KMS-11 (cell line): Measurements from ENCODE around the gene TSC22D1.
A peak's percentile ranks its signal among the peaks of the same experiment; 100 is the strongest.

Experiments used
- H2AFZ ChIP-seq: fragments of 200-600 bp; sonication (generic); 2 replicates; pipeline ENCODE4 v1.6.1; 2016; ENCODE audit warnings: antibody characterized with exemption, mixed run types, low read depth
- H3K27ac ChIP-seq: fragments of 200-600 bp; sonication (generic); 2 replicates; pipeline ENCODE4 v1.6.1; 2016; ENCODE audit warnings: mild to moderate bottlenecking, mixed run types
- H3K27me3 ChIP-seq: fragments of 200-600 bp; sonication (generic); 2 replicates; pipeline ENCODE4 v1.6.1; 2017; ENCODE audit warnings: mild to moderate bottlenecking, low read depth, mixed run types, moderate library complexity; ENCODE audit not compliant: insufficient read depth
- H3K36me3 ChIP-seq: fragments of 200-600 bp; sonication (generic); 2 replicates; pipeline ENCODE4 v1.6.1; 2017; ENCODE audit warnings: mild to moderate bottlenecking, mixed run types; ENCODE audit not compliant: insufficient read depth
- H3K4me1 ChIP-seq: fragments of 200-600 bp; sonication (generic); 2 replicates; pipeline ENCODE4 v1.6.1; 2016; ENCODE audit warnings: mild to moderate bottlenecking, low read depth, mixed run types; ENCODE audit not compliant: poor library complexity, severe bottlenecking
- H3K4me2 ChIP-seq: fragments of 200-600 bp; sonication (generic); 2 replicates; pipeline ENCODE4 v1.7.0; 2016; ENCODE audit warnings: mild to moderate bottlenecking, mixed run types
- H3K4me3 ChIP-seq: fragments of 200-600 bp; sonication (generic); IDR thresholded peaks from 2 replicates; pipeline ENCODE4 v1.6.1; 2017; ENCODE audit warnings: low read depth, low read length, mixed read lengths; ENCODE audit not compliant: insufficient read depth
- H3K79me2 ChIP-seq: fragments of 200-600 bp; sonication (generic); 2 replicates; pipeline ENCODE4 v1.6.1; 2016; ENCODE audit warnings: low read depth, mixed run types; ENCODE audit not compliant: insufficient read depth
- H3K9ac ChIP-seq: fragments of 200-600 bp; sonication (generic); 2 replicates; pipeline ENCODE4 v1.6.1; 2016; ENCODE audit warnings: mild to moderate bottlenecking, mixed run types
- H4K20me1 ChIP-seq: fragments of 200-600 bp; sonication (generic); 2 replicates; pipeline ENCODE4 v1.6.1; 2016; ENCODE audit warnings: mild to moderate bottlenecking, mixed run types; ENCODE audit not compliant: insufficient read depth
- TF ChIP-seq, protein P1 (sequence below): fragments of 200-600 bp; sonication (generic); conservative IDR thresholded peaks from 2 replicates; pipeline ENCODE4 v1.6.1; 2017; ENCODE audit warnings: low read depth, mild to moderate bottlenecking, antibody characterized with exemption, low read length, moderate library complexity, mixed read lengths

Gene TSC22D1

DNA sequence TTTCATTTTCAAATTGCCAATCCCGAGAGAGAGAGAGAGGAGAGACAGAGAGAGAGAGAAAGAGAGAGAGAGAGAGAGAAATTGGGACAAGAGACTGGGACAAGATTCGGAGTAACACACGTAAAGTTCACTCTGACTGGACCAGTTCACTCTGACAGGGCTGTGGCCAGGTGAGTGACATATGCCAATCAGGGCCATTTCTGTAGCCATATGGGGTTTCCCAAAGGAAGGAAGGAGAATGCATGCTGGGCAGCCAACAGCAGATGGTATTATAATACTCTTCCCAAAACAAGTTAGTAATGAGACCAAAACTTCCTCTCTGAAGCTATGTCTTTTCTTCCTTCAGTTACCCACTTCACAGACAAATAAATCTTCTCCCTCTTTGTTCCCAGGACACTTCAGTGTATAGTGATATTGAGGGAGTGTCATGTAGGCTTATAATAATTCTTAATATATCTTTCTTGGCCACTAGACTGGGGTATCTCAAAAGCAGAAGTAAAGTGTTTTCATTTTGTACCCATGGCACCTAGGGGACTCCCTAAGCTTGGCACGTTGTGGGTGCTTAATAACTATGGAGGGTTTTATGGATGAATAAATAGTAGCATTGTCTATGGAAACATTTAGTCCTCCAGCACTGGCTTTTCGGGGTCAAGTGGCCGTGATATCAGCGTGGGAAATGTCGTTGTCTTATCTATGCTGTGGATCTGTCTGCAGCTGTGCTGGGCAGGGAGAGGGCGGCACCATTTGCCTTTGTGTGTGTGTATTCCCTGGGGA is 150.9 kb downstream of the TSC22D1 start:
- TF ChIP-seq, protein P1, sequence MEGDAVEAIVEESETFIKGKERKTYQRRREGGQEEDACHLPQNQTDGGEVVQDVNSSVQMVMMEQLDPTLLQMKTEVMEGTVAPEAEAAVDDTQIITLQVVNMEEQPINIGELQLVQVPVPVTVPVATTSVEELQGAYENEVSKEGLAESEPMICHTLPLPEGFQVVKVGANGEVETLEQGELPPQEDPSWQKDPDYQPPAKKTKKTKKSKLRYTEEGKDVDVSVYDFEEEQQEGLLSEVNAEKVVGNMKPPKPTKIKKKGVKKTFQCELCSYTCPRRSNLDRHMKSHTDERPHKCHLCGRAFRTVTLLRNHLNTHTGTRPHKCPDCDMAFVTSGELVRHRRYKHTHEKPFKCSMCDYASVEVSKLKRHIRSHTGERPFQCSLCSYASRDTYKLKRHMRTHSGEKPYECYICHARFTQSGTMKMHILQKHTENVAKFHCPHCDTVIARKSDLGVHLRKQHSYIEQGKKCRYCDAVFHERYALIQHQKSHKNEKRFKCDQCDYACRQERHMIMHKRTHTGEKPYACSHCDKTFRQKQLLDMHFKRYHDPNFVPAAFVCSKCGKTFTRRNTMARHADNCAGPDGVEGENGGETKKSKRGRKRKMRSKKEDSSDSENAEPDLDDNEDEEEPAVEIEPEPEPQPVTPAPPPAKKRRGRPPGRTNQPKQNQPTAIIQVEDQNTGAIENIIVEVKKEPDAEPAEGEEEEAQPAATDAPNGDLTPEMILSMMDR: no peak
- H3K27me3 ChIP-seq: no peaks in the 10 kb centered on the region
- H3K79me2 ChIP-seq: no peaks in the 10 kb centered on the region
- H4K20me1 ChIP-seq: no peaks in the 10 kb centered on the region
- H3K9ac ChIP-seq: no peak overlapping the region
- H2AFZ ChIP-seq: no peak overlapping the region
- H3K4me3 ChIP-seq: no peak overlapping the region
- no peak overlapping the region for H3K4me2 ChIP-seq
- H3K36me3 ChIP-seq: no peaks in the 10 kb centered on the region
- no peak overlapping the region for H3K27ac ChIP-seq
- H3K4me1 ChIP-seq: peaks cover 27% of the 10 kb centered on the region

DNA sequence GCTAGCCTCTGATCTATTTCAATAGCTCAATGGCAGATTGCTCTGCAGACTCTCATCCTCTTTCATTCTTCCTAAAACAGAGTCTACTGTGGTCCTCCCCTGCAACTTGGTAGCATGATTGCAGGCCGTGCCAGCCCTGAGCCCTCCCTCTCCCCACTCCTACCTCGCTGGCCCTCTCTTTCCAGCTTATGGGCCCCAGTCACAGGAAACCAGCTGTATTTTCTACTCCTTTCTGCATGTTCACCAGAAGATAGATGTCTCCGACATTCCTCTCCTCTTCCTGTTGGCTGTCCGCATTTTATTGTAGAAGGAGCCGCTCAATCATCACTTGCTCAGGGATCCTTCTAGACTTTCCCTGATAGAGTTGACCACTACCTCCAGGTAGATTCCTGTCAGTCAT is 152.3 kb downstream of the TSC22D1 start:
- peak overlapping the region; percentile 60 for H3K4me2 ChIP-seq
- TF ChIP-seq, protein P1: no peak
- peak overlapping the region; percentile 92 for H3K27ac ChIP-seq
- H3K27me3 ChIP-seq: no peaks in the 10 kb centered on the region
- H3K4me3 ChIP-seq: no peak overlapping the region
- H3K36me3 ChIP-seq: no peaks in the 10 kb centered on the region
- peak overlapping the region; percentile 66; the same call in 1 of the 2 replicates for H3K9ac ChIP-seq
- H3K79me2 ChIP-seq: no peaks in the 10 kb centered on the region
- peaks cover 27% of the 10 kb centered on the region for H3K4me1 ChIP-seq
- no peaks in the 10 kb centered on the region for H4K20me1 ChIP-seq
- H2AFZ ChIP-seq: peak overlapping the region; percentile 76; the same call in 1 of the 2 replicates

DNA sequence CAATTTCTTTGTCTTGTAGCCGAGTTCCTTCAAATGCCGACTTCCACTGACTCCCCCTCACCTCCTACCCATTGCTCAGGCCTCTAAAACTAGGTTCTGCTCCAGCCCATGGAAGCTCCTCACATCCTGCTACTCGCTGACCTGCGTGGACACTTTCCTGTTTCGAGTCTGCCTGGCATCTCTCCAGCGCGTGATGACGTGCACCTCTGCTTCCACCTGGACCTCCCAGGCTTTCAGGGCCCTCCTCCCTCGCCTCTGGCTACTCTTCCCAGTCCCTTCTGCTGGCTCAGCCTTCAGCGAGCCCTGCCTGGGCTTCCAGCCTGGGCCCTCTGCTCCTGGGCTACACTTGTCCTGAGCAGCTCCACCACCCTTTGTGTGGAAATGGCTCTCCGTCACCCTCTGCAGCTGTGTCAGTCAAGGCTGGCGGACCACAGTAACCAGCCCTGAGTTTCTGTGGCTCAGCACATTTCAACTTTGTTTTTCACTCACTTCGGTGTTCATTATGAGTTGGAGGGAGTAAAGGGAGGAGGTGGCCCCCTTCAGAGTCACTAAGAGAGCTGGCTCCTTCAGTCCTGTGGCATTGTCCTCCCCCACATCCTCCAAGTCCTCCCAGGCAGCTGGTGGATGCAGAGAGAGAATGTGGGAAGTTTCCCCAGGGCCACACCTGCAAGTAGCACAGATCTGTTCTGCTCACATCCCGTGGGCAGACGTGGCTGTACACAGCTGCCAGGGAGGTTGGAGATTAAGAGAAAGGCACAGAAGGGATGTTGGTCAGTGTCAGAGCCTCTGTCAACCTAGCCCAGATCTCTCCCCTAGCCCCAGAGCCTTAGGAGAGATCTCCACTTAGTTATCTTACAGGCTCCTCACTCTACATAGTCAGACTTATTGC is 153.1 kb downstream of the TSC22D1 start:
- no peak overlapping the region for H3K4me3 ChIP-seq
- H3K79me2 ChIP-seq: no peaks in the 10 kb centered on the region
- peak overlapping the region; percentile 60 for H3K4me2 ChIP-seq
- peaks cover 27% of the 10 kb centered on the region for H3K4me1 ChIP-seq
- H3K27ac ChIP-seq: peak overlapping the region; percentile 92
- H3K9ac ChIP-seq: peak overlapping the region; percentile 66
- no peaks in the 10 kb centered on the region for H4K20me1 ChIP-seq
- TF ChIP-seq, protein P1: no peak
- H2AFZ ChIP-seq: peak overlapping the region; percentile 76
- no peaks in the 10 kb centered on the region for H3K27me3 ChIP-seq
- no peaks in the 10 kb centered on the region for H3K36me3 ChIP-seq

DNA sequence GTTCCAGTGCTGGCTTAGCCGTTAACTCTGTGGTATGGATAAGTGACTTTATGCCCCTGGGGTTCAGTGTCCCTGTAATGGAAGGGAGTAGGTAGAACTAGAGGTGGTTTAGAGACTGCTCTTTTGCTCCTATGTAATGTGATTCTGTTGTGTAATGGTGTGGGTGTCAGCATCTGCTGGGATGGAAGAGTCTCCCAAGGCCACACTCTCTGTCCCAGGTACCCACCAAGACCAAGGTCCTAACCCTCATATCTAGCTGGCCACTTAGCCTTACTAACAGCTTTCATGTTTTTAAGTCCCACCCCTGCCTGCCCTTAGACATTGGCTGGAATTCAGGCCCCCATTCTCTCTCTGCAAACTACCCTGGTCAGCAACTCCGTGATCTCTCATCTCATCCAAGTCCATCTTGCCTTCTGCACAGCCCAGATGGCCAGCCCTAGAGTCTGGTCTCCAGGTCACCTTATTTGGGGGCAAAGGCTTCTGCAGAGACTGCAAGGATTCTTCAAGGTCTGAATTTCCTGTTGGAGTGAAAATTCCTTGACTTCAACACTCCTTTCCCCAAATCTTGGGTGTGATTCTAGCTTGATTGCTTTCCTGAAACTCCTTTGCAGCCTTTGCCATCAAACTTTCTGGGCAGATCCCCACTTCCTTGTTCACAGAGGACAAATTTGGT is 154.1 kb downstream of the TSC22D1 start:
- H3K4me2 ChIP-seq: peak overlapping the region; percentile 60; the same call in 1 of the 2 replicates
- H3K36me3 ChIP-seq: no peaks in the 10 kb centered on the region
- H3K4me1 ChIP-seq: peaks cover 27% of the 10 kb centered on the region
- H3K27ac ChIP-seq: peak overlapping the region; percentile 92; the same call in 1 of the 2 replicates
- H2AFZ ChIP-seq: peak overlapping the region; percentile 76; the same call in 1 of the 2 replicates
- TF ChIP-seq, protein P1: no peak
- H3K27me3 ChIP-seq: no peaks in the 10 kb centered on the region
- no peak overlapping the region for H3K4me3 ChIP-seq
- H4K20me1 ChIP-seq: no peaks in the 10 kb centered on the region
- no peaks in the 10 kb centered on the region for H3K79me2 ChIP-seq
- no peak overlapping the region for H3K9ac ChIP-seq
